Thoracic aorta (tissue), 2 donors: Measurements from ENCODE around the gene TNS4. TPM values are rescaled to one million over a fixed set of nuclear protein-coding genes. Genes with fewer than 3 reads are reported as not detected.
"Not testable (repeated sequence)": the region's sequence is repeated elsewhere in the genome, so short reads cannot be mapped to it uniquely, and the experiment has no call there.

Experiments
- ATAC-seq: fragments of 150-250 bp; one replicate; pipeline ENCODE4 v1.8.0; 2017; ENCODE audit warnings: low read depth; ENCODE audit not compliant: insufficient number of reproducible peaks, low FRiP score
- DNase-seq: peaks from one replicate; pipeline ENCODE4 v3.0.0-alpha.2; 2020; ENCODE audit warnings: low spot score
- H3K27ac ChIP-seq, 2 donors: fragments of 200-600 bp; sonication (generic); 1 replicate in 1 of 2; 2 replicates in 1 of 2; pipeline ENCODE4 v1.5.1; 2016; ENCODE audit warnings: mild to moderate bottlenecking in 2 of 2, moderate library complexity in 2 of 2
- H3K27me3 ChIP-seq: fragments of 200-600 bp; sonication (generic); replicated peaks from 2 replicates; pipeline ENCODE4 v1.6.0; 2016; ENCODE audit warnings: mild to moderate bottlenecking; ENCODE audit not compliant: insufficient read depth
- H3K36me3 ChIP-seq: fragments of 200-600 bp; sonication (generic); one replicate; pipeline ENCODE4 v1.5.1; 2016
- H3K4me1 ChIP-seq, 2 donors: fragments of 200-600 bp; sonication (generic); 1 replicate in 1 of 2; 2 replicates in 1 of 2; pipeline versions ENCODE4 v1.5.1 to v1.6.0; 2016; ENCODE audit warnings: low read depth in 2 of 2, mild to moderate bottlenecking in 1 of 2; ENCODE audit not compliant: control insufficient read depth in 1 of 2
- H3K4me3 ChIP-seq: fragments of 200-600 bp; sonication (generic); 2 replicates; pipeline ENCODE4 v1.5.1; 2016; ENCODE audit warnings: mild to moderate bottlenecking
- H3K9me3 ChIP-seq: fragments of 200-600 bp; sonication (generic); 2 replicates; pipeline ENCODE4 v1.5.1; 2016
- total RNA-seq, 2 donors: library from RNA; depleted of rRNA; stranded (reverse); fragments of >200 nt; gene quantifications; one replicate each; pipeline versions ENCODE4 v1.1.0 to v1.2.3, GENCODE V29; 2016
- TF ChIP-seq, protein P1 (sequence below): fragments of 200-600 bp; sonication (generic); IDR thresholded peaks from one replicate; pipeline ENCODE4 v1.5.1; 2019; ENCODE audit warnings: antibody characterized with exemption

The TNS4 gene
- total RNA-seq, 2 donors from 2014 or later = 0.14 to 0.78 TPM

DNA sequence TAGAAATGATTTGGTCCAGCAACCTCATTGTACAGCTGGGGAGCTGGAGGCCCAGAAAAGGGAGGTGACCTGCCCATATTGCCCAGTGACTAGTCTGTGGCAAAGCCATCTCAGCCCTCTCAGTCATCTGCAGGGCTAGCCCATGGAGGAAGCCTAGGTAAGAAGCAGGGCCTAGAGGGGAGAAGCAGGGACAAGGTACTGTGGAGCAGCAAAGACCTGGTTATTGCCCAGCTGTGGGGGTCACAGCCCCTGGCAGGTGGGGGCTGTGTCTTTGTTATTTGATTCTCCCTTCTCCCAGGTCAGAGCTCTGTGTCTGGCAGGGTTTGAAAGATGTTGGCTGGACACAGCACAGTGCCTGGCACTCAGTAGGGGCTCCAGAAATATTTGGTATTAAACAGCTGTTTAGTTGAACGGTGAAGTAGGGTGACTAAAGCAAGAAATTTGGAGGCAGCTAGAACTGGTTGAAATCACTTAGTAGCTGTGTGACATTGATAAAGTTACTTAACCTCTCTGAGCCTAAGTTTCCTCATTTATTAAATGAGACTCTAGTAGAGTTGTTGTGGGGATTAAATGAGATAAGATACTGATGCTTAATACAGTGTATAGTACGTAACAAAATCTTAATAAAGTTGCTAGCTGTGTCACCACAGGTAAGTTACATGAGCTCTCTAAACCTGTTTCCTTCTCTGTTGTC lies 46.5 kb upstream of the TNS4 start:
- TF ChIP-seq, protein P1, sequence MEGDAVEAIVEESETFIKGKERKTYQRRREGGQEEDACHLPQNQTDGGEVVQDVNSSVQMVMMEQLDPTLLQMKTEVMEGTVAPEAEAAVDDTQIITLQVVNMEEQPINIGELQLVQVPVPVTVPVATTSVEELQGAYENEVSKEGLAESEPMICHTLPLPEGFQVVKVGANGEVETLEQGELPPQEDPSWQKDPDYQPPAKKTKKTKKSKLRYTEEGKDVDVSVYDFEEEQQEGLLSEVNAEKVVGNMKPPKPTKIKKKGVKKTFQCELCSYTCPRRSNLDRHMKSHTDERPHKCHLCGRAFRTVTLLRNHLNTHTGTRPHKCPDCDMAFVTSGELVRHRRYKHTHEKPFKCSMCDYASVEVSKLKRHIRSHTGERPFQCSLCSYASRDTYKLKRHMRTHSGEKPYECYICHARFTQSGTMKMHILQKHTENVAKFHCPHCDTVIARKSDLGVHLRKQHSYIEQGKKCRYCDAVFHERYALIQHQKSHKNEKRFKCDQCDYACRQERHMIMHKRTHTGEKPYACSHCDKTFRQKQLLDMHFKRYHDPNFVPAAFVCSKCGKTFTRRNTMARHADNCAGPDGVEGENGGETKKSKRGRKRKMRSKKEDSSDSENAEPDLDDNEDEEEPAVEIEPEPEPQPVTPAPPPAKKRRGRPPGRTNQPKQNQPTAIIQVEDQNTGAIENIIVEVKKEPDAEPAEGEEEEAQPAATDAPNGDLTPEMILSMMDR = no peak
- no peak overlapping the region for H3K4me3 ChIP-seq
- no peaks in the 10 kb centered on the region for H3K27me3 ChIP-seq
- no peak for DNase-seq
- peak overlapping the region in 1 of 2 donors; percentile 37 for H3K27ac ChIP-seq
- no peaks in the 10 kb centered on the region for H3K36me3 ChIP-seq
- ATAC-seq = no peak
- peaks cover 6 to 16% of the 10 kb centered on the region in 2 donors for H3K4me1 ChIP-seq
- no peaks in the 10 kb centered on the region for H3K9me3 ChIP-seq

DNA sequence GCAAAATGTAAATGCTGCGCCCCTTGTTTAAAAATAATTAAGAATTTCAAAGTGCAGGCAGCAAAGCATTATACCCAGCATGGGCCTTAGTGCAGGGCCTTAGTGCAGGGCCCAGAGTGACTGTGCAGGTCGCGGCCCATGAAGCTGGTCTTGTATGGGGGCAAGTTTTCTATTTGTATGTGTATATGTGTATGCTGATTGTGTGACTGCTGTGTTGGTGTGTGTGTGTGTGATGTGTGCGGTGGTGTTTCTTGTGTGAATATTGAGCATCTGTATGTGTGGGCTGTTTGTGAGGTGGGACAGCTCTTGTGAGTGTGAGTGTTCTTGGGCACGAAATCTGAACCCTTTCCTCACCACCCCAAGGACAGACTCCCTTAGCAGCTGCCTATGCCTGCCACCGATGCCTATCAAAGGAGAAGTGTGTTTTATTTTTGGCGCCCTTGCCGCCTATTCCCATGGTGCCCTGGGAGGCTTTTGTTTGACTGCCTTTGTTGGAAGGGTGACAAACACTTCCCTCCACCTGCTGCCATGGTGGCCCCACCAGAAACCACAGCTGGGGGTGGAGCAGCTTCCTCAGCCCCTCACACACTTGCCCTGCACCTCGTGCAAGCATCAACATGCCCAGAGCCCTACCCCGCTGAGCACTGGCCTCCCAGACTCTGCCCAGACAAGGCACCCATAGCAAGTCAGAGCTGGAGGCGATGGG lies 45.8 kb upstream of the TNS4 start:
- TF ChIP-seq, protein P1 = no peak
- Histone ChIP-seq H3K4me1 (peaks cover 5 to 12% of the 10 kb centered on the region in 2 donors), H3K9me3 (no peaks in the 10 kb centered on the region), H3K27ac (no peak overlapping the region), H3K4me3 (no peak overlapping the region), H3K27me3 (no peaks in the 10 kb centered on the region), H3K36me3 (no peaks in the 10 kb centered on the region)
- no peak for ATAC-seq
- DNase-seq = no peak

DNA sequence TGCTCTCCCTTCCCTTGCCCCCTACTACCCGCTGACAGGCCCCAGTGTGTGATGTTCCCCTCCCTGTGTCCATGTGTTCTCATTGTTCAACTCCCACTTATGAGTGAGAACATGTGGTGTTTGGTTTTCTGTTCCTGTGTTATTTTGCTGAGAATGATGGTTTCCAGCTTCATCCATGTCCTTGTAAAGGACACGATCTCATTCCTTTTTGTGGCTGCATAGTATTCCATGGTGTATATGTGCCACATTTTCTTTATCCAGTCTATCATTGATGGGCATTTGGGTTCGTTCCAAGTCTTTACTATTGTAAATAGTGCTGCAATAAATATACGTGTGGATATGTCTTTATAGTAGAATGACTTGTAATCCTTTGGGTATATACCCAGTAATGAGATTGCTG lies 45.1 kb upstream of the TNS4 start:
- H3K4me3 ChIP-seq, H3K27me3 ChIP-seq, H3K36me3 ChIP-seq, H3K4me1 ChIP-seq, DNase-seq, H3K27ac ChIP-seq, H3K9me3 ChIP-seq, ATAC-seq: not testable (repeated sequence)

DNA sequence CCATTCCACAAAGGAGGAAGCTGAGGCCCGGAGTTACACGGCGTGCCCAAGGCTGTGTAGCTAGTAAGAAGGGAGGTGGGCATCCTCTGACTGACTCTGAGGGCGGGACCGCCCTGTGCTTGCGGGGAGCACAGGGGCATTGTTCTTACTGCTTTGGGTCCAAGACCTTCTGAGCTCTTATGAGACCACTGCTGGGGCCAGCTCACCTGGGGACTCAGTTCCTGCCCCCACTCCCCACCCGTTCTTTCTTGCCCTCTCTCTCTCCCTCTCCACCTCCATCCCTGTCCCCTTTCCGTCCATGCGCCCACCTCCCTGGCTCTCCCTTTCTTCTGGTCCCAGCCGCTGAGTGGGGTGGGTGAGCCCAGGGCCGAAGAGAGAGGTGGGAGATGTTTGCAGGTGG lies 44.2 kb upstream of the TNS4 start:
- no peak overlapping the region for H3K4me3 ChIP-seq
- no peak overlapping the region for H3K27ac ChIP-seq
- TF ChIP-seq, protein P1 = no peak
- DNase-seq = no peak
- H3K36me3 ChIP-seq = no peaks in the 10 kb centered on the region
- H3K27me3 ChIP-seq = no peaks in the 10 kb centered on the region
- H3K4me1 ChIP-seq = no peaks in the 10 kb centered on the region
- ATAC-seq = no peak
- H3K9me3 ChIP-seq = no peaks in the 10 kb centered on the region

DNA sequence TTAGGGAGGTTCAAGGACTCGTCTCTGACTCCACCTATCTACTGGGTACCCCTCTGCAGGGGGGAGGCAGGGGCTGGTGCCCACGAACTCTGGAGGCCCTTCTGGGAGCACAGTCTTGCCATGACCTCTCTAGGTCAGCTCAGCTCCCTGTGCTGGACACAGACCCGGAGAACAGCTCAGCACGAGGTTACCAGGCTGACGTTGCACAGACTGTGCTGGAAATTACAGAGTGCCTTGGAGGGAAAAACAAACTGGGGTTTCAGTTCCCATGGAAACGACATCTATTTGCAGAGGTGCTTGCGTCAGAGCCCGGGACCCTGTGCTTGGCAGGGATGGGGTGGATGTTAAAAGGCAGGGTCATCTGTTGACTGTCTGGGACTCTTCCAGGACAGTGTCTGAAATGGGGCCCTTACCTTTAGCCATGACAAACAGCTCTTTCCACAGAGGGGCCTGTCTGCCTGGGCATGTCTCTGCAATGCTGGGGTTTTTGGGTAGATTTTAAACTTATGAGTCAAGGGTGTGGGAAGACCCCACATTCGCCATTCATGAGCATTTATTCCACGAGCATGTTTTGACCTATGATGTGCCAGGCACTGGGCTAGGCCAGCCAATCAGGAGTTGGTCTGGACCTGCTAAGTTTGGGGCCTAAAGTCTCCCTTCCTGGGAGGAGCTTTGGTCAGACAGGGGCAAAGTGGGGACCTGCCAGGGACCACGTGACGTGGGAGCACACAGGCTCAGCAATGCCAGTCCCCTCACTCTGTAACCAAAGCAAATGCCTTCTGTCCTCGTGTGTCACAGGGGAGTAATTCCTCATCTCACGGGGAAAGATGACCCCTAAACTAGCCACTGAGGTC lies 41.4 kb upstream of the TNS4 start:
- H3K27me3 ChIP-seq = no peaks in the 10 kb centered on the region
- no peak for DNase-seq
- TF ChIP-seq, protein P1 = no peak
- no peaks in the 10 kb centered on the region for H3K36me3 ChIP-seq
- peaks cover 0 to 15% of the 10 kb centered on the region in 2 donors for H3K4me1 ChIP-seq
- H3K27ac ChIP-seq = peak overlapping the region; percentile 47 to 64
- peak; percentile 9 for ATAC-seq
- H3K4me3 ChIP-seq = no peak overlapping the region
- no peaks in the 10 kb centered on the region for H3K9me3 ChIP-seq
